Suprapubic skin (tissue), 3 donors: ENCODE data around the gene MTCL1.

Source experiments
- POLR2A ChIP-seq, 2 donors: fragments of 450-650 bp; IDR thresholded peaks; one replicate each; pipeline ENCODE4 v1.6.1; 2017; ENCODE audit warnings: antibody characterized with exemption in 2 of 2, mild to moderate bottlenecking in 2 of 2, moderate library complexity in 2 of 2
- TF ChIP-seq, protein P1 (sequence below), 2 donors: fragments of 200-600 bp in 1 of 2; fragments of 450-650 bp in 1 of 2; sonication (generic) in 1 of 2; IDR thresholded peaks; one replicate each; pipeline ENCODE4 v1.5.1; 2016 to 2019; ENCODE audit warnings: antibody characterized with exemption in 2 of 2, mild to moderate bottlenecking in 1 of 2, moderate library complexity in 1 of 2

DNA sequence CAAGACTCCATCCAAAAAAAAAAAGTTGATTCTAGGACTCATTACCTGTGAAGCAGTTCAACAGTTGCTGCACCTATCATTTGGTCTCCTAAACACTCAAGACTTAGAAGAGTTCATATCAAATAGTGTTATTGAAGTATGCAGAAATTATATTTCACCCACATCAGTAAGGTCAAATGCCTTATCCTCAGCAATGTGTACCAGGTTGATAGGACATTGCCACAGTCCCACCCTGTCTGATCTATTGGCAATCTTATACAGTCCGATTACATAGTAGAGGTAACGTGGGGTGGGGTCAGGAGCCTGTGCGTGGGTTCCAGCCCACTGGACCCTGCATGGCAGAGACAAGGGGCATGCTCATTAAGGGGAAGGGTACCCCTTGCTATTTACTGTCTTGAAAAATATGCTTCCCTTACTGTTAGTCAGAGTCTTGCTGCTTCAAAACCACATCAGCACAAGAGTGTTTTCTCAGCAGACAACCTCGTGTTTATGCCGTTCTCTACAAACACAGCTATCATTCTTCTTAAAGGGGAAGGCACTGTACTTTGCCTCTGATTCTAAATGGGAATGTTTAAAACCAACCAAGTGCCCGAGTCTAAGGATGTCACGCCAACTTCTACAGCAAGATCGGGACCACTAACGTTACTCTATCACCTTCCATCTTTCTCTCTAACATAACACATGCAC lies 115.2 kb downstream of the MTCL1 start:
- TF ChIP-seq, protein P1, sequence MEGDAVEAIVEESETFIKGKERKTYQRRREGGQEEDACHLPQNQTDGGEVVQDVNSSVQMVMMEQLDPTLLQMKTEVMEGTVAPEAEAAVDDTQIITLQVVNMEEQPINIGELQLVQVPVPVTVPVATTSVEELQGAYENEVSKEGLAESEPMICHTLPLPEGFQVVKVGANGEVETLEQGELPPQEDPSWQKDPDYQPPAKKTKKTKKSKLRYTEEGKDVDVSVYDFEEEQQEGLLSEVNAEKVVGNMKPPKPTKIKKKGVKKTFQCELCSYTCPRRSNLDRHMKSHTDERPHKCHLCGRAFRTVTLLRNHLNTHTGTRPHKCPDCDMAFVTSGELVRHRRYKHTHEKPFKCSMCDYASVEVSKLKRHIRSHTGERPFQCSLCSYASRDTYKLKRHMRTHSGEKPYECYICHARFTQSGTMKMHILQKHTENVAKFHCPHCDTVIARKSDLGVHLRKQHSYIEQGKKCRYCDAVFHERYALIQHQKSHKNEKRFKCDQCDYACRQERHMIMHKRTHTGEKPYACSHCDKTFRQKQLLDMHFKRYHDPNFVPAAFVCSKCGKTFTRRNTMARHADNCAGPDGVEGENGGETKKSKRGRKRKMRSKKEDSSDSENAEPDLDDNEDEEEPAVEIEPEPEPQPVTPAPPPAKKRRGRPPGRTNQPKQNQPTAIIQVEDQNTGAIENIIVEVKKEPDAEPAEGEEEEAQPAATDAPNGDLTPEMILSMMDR (IDR thresholded peaks at IDR 0.05), result no peak
- no peak for TF ChIP-seq POLR2A (IDR thresholded peaks at IDR 0.05)
